Choroid plexus epithelial cell (primary cell): Measurements from ENCODE around the gene ADGRA3.
A peak's percentile ranks its signal among the peaks of the same experiment; 100 is the strongest.

Experiments used
- DNase-seq: peaks from one replicate; pipeline ENCODE4 v3.0.0-alpha.2; 2010; ENCODE audit warnings: low read depth
- H3K4me3 ChIP-seq: 2 replicates; pipeline ENCODE4 v1.5.1; 2011; ENCODE audit warnings: low read depth, mild to moderate bottlenecking, control low read depth, low read length, moderate library complexity
- TF ChIP-seq, protein P1 (sequence below): conservative IDR thresholded peaks from 2 replicates; pipeline ENCODE4 v1.5.1; 2011; ENCODE audit warnings: low read depth, mild to moderate bottlenecking, control low read depth, inconsistent platforms, low read length, moderate library complexity

The ADGRA3 gene

DNA sequence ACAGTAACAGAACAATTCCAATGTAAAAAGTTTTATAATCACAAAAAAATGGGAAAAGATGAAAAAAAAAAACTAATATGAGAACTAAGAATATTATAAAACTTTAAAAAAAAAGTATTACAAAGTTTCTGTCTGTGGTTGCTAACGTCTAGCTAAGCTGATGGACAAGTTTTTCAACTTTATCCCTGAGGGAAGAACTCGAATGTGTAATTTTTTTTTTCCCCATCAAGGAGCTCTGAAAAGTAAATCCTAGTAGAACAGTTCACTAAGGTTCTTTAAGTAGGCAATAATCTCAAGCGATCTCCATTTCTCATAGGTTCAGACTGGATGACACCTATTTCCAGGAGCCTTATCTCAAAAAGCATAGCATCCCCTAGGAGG is 14.2 kb downstream of the ADGRA3 start:
- no peak overlapping the region for H3K4me3 ChIP-seq
- TF ChIP-seq, protein P1, sequence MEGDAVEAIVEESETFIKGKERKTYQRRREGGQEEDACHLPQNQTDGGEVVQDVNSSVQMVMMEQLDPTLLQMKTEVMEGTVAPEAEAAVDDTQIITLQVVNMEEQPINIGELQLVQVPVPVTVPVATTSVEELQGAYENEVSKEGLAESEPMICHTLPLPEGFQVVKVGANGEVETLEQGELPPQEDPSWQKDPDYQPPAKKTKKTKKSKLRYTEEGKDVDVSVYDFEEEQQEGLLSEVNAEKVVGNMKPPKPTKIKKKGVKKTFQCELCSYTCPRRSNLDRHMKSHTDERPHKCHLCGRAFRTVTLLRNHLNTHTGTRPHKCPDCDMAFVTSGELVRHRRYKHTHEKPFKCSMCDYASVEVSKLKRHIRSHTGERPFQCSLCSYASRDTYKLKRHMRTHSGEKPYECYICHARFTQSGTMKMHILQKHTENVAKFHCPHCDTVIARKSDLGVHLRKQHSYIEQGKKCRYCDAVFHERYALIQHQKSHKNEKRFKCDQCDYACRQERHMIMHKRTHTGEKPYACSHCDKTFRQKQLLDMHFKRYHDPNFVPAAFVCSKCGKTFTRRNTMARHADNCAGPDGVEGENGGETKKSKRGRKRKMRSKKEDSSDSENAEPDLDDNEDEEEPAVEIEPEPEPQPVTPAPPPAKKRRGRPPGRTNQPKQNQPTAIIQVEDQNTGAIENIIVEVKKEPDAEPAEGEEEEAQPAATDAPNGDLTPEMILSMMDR, result no peak
- DNase-seq, result no peak

DNA sequence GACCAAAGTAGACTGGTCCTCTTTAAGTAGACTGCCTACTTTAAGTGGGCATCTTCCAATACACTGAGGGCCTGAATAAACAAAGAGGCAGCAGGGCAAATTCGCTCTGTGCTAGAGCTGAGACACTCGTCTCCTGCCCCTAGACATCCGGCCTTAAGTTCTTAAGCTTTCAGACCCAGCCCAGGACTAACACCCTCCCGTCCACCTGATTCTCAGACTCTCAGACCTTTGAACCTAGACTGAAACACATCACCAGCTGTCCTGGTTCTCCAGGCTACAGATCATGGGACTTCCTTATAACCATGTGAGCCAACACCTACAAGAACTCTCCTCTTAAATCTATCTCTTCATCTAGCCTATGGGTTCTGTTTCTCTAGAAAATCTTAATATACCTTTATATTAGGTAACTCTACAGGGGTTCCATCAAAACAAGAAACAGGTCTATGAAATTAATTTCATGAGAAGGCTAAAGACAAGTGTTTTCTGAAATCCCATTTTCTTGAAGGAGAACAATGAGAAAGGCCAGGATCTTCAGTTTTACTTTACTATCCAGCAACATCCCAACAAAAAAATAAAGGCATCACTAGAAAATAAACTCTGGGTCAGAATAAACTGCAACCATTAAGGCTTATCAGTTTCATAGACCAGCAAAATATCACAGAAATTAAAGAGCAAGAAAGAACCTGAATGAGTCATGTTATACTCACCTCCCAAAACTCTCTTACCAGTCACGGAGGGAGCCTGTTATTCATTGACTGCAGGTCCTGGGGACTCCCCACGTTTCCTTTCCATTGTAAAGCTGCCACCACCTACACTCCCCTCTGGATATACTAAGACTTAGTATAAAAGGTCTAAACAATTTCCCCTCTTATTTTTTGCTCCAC is 14.8 kb downstream of the ADGRA3 start:
- H3K4me3 ChIP-seq, result no peak overlapping the region
- DNase-seq, result peak; percentile 45

DNA sequence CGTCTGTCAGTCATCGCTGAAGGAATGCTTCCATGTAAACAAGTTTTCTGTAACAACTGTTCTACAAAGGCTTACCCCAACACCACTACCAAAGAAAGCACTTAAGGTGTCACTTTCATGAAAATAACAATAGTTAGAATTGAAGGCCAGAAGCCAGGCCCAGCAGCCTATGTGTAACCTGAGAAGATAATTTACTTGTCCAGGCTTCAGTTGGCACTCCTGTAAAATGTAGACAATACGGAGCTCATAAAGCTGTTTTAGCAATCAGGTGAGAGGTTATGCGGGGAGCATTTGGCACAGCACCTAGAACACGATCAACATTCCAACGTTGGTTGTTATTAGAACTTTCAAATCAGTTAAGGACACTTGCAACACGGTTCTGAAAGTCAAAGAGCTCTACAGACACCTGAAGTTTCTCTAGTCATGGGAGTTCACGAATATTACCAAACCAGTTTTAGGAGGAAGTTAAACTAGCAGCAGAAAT is 15.7 kb downstream of the ADGRA3 start:
- no peak overlapping the region for H3K4me3 ChIP-seq
- no peak for DNase-seq
- TF ChIP-seq, protein P1, result no peak

More for the DNA sequence above, 14.8 kb downstream of the ADGRA3 start:
- TF ChIP-seq, protein P1, result no peak

DNA sequence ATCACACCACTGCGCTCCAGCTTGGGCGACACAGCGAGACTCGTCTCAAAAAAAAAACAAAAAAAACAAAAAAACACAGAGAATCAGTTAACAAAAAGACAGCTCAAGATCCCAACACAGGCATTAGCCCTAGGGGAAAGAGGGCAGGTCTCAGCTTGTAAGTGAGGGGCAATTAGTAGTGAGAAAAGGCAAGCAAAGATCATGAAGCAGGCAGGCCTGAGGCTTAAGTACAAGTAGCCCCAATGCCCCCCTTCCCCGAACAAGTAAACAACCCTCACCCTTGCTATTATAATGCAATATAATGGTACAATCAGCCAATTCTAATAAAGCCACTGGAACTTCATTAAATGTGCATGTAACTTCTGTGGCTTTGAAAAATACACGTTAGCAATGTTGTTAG is 17.0 kb downstream of the ADGRA3 start:
- TF ChIP-seq, protein P1, result no peak
- DNase-seq, result no peak
- no peak overlapping the region for H3K4me3 ChIP-seq

DNA sequence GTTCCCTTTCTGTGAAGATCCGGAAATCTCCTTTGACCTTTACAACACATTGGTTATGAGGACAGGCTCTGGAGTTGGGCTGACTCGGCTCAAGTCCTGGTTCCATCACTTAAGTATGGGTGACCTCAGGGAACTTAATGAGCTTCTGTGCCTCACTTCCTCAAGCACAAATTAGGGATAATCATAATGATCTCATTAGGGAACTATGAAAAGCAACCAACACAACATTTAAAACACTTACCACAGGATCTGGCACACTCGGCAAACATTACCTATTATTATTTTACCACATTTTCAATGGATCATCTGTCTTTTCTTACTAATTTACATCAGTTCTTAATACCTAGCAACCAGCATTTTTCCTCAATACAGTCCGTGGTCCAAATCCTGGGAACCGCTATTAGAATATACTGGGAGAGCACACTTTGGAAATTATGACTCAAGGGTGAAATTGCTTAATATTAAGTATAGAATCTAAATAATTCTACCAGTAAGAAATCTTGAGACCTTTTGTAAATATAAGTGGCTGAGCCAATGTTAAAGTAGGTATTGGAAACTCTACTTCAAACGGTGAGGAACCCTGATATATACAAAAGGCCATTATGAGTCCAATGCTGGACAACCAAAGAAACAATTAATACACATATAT is 19.6 kb downstream of the ADGRA3 start:
- no peak for DNase-seq
- TF ChIP-seq, protein P1, result no peak
- no peak overlapping the region for H3K4me3 ChIP-seq

DNA sequence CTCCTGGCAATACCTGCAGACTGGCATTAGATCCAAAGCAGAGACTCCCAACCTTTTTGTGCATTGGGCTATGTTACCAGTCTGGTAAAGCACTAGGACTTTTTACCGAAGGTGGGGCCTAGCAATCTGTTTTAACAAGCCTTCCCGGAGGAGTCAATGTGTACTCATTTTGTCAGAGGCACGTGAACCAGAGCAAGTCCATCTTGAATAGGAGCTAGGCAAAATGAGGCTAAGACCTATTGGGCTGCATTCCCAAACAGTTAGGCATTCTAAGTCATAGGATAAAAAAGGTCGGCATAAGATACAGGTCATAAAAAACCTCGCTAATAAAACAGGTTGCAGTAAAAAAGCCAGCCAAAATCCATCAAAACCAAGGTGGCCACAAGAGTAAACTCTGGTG is 22.3 kb downstream of the ADGRA3 start:
- TF ChIP-seq, protein P1, result no peak
- DNase-seq, result no peak
- no peak overlapping the region for H3K4me3 ChIP-seq
